ENCODE measurements around the gene CD300LD.

DNA sequence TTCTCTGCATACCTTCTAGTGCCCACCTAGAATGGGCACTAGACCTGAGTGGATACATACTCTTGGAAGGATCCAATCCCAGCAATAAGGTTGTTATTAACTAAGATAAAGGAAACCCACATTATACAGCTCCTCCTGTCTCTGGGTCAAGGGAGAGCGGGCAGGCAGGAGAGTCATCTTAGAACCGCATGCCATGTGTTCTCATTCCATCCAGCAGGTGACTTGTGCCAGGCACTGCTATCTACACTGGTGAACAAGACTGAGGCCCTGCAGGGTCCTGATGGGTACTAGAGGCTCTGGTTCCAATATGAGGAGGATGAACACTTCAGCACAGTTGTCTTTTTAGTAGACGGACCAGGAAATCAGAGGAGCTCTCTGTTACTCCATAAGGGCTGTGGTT, 18.9 kb downstream of the CD300LD start:
- TF ChIP-seq, protein P1, sequence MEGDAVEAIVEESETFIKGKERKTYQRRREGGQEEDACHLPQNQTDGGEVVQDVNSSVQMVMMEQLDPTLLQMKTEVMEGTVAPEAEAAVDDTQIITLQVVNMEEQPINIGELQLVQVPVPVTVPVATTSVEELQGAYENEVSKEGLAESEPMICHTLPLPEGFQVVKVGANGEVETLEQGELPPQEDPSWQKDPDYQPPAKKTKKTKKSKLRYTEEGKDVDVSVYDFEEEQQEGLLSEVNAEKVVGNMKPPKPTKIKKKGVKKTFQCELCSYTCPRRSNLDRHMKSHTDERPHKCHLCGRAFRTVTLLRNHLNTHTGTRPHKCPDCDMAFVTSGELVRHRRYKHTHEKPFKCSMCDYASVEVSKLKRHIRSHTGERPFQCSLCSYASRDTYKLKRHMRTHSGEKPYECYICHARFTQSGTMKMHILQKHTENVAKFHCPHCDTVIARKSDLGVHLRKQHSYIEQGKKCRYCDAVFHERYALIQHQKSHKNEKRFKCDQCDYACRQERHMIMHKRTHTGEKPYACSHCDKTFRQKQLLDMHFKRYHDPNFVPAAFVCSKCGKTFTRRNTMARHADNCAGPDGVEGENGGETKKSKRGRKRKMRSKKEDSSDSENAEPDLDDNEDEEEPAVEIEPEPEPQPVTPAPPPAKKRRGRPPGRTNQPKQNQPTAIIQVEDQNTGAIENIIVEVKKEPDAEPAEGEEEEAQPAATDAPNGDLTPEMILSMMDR (tag by site-specific recombination; IDR thresholded peaks at IDR 0.05): no peak
- no peak for TF ChIP-seq BCL11A (tag by site-specific recombination; IDR thresholded peaks at IDR 0.05; ENCODE audit: low read depth)
- no peak for TF ChIP-seq ZBTB21 (tag by site-specific recombination; IDR thresholded peaks at IDR 0.05)
- TF ChIP-seq ZNF677 (tag by site-specific recombination; IDR thresholded peaks at IDR 0.05): no peak

Measured in HEK293 (cell line).